ENCODE results near the gene SORCS1. TPM values are rescaled to one million over a fixed set of nuclear protein-coding genes. Genes with fewer than 3 reads are reported as not detected.

The SORCS1 gene
- total and polyA plus RNA-seq, 5 donors: 1.2 to 4.5 (median 3.0) TPM

- DNase-seq (no peak), ATAC-seq (no peak)
- Histone ChIP-seq H3K27ac (ENCODE audit: low read length) (no peak overlapping the region), H3K9me3 (ENCODE audit: control insufficient read depth, low read length) (no peaks in the 10 kb centered on the region), H3K4me3 (ENCODE audit: low read length) (no peak overlapping the region), H3K4me1 (ENCODE audit: control insufficient read depth, insufficient read depth, low read length) (peaks cover 2% of the 10 kb centered on the region), H3K27me3 (ENCODE audit: control insufficient read depth, insufficient read depth) (no peaks in the 10 kb centered on the region)
- intact Hi-C loops (cut with DNase I): no loop called here
- 54% methylated on average over 3 of the region's 3 CpGs for WGBS
These were observed 205.0 kb downstream of the SORCS1 start for GRCh38 chr10:106959521-106959920.

- DNase-seq (no peak), ATAC-seq (peak; percentile 35 to 47)
- Histone ChIP-seq H3K4me3 (ENCODE audit: low read length) (no peak overlapping the region), H3K9me3 (ENCODE audit: control insufficient read depth, low read length) (no peaks in the 10 kb centered on the region), H3K27me3 (ENCODE audit: control insufficient read depth, insufficient read depth) (no peaks in the 10 kb centered on the region), H3K27ac (ENCODE audit: low read length) (no peak overlapping the region), H3K4me1 (ENCODE audit: control insufficient read depth, insufficient read depth, low read length) (peaks cover 2% of the 10 kb centered on the region)
- 78% methylated on average over 11 of the region's 11 CpGs for WGBS
- intact Hi-C loops (cut with DNase I): no loop called here
These were observed 205.7 kb downstream of the SORCS1 start for GRCh38 chr10:106958589-106959361.

GRCh38 chr10:106957823-106958588 lies 206.5 kb downstream of the SORCS1 start:
- Histone ChIP-seq H3K4me1 (ENCODE audit: control insufficient read depth, insufficient read depth, low read length) (peaks cover 2% of the 10 kb centered on the region), H3K9me3 (ENCODE audit: control insufficient read depth, low read length) (no peaks in the 10 kb centered on the region), H3K27ac (ENCODE audit: low read length) (no peak overlapping the region), H3K27me3 (ENCODE audit: control insufficient read depth, insufficient read depth) (no peaks in the 10 kb centered on the region), H3K4me3 (ENCODE audit: low read length) (no peak overlapping the region)
- DNase-seq: no peak
- intact Hi-C loops (cut with DNase I): no loop called here
- 71% methylated on average over 12 of the region's 12 CpGs for WGBS
- ATAC-seq: peak; percentile 28 to 46

- DNase-seq (no peak), ATAC-seq (no peak)
- Histone ChIP-seq H3K27ac (ENCODE audit: low read length) (no peak overlapping the region), H3K9me3 (ENCODE audit: control insufficient read depth, low read length) (no peaks in the 10 kb centered on the region), H3K4me3 (ENCODE audit: low read length) (no peak overlapping the region), H3K4me1 (ENCODE audit: control insufficient read depth, insufficient read depth, low read length) (peaks cover 2% of the 10 kb centered on the region), H3K27me3 (ENCODE audit: control insufficient read depth, insufficient read depth) (no peaks in the 10 kb centered on the region)
- WGBS: 68% methylated on average over 4 of the region's 4 CpGs
- intact Hi-C loops (cut with DNase I): no loop called here
These were observed 208.1 kb downstream of the SORCS1 start for GRCh38 chr10:106956216-106956915.

- DNase-seq (peak in 1 of 3 donors; percentile 45), ATAC-seq (no peak)
- WGBS: 91% methylated on average over 9 of the region's 9 CpGs
These were observed 209.4 kb downstream of the SORCS1 start for GRCh38 chr10:106955133-106955532.

GRCh38 chr10:106952033-106952432 lies 212.5 kb downstream of the SORCS1 start:
- DNase-seq: no peak
- Histone ChIP-seq H3K4me3 (ENCODE audit: low read length) (no peak overlapping the region), H3K27ac (ENCODE audit: low read length) (no peak overlapping the region), H3K27me3 (ENCODE audit: control insufficient read depth, insufficient read depth) (no peaks in the 10 kb centered on the region), H3K9me3 (ENCODE audit: control insufficient read depth, low read length) (no peaks in the 10 kb centered on the region), H3K4me1 (ENCODE audit: control insufficient read depth, insufficient read depth, low read length) (no peaks in the 10 kb centered on the region)
- ATAC-seq: no peak
- 79% methylated on average over 1 of the region's 1 CpG for WGBS
- intact Hi-C loops (cut with DNase I): no loop called here

More at GRCh38 chr10:106955133-106955532, 209.4 kb downstream of the SORCS1 start:
- no peaks in the 10 kb centered on the region for H3K9me3 ChIP-seq (ENCODE audit: control insufficient read depth, low read length)
- no peak overlapping the region for H3K4me3 ChIP-seq (ENCODE audit: low read length)
- intact Hi-C loops (cut with DNase I): no loop called here
- no peak overlapping the region for H3K27ac ChIP-seq (ENCODE audit: low read length)
- no peaks in the 10 kb centered on the region for H3K4me1 ChIP-seq (ENCODE audit: control insufficient read depth, insufficient read depth, low read length)
- H3K27me3 ChIP-seq (ENCODE audit: control insufficient read depth, insufficient read depth): no peaks in the 10 kb centered on the region

- Histone ChIP-seq H3K27me3 (ENCODE audit: control insufficient read depth, insufficient read depth) (no peaks in the 10 kb centered on the region), H3K9me3 (ENCODE audit: control insufficient read depth, low read length) (no peaks in the 10 kb centered on the region), H3K4me3 (ENCODE audit: low read length) (no peak overlapping the region), H3K27ac (ENCODE audit: low read length) (no peak overlapping the region), H3K4me1 (ENCODE audit: control insufficient read depth, insufficient read depth, low read length) (no peaks in the 10 kb centered on the region)
- WGBS: 58% methylated on average over 5 of the region's 5 CpGs
- intact Hi-C loops (cut with DNase I): no loop called here
- ATAC-seq (no peak), DNase-seq (no peak)
These were observed 214.6 kb downstream of the SORCS1 start for GRCh38 chr10:106949680-106950478.

GRCh38 chr10:106947643-106948042 lies 216.9 kb downstream of the SORCS1 start:
- no peak overlapping the region for H3K4me3 ChIP-seq (ENCODE audit: low read length)
- H3K9me3 ChIP-seq (ENCODE audit: control insufficient read depth, low read length): no peaks in the 10 kb centered on the region
- DNase-seq (no peak), ATAC-seq (no peak)
- intact Hi-C loops (cut with DNase I): no loop called here
- H3K27me3 ChIP-seq (ENCODE audit: control insufficient read depth, insufficient read depth): no peaks in the 10 kb centered on the region
- H3K4me1 ChIP-seq (ENCODE audit: control insufficient read depth, insufficient read depth, low read length): no peaks in the 10 kb centered on the region
- 89% methylated on average over 3 of the region's 3 CpGs for WGBS
- H3K27ac ChIP-seq (ENCODE audit: low read length): no peak overlapping the region

- no peaks in the 10 kb centered on the region for H3K27me3 ChIP-seq (ENCODE audit: control insufficient read depth, insufficient read depth)
- H3K4me1 ChIP-seq (ENCODE audit: control insufficient read depth, insufficient read depth, low read length): no peaks in the 10 kb centered on the region
- ATAC-seq (peak; percentile 75 to 76), DNase-seq (peak in 2 of 3 donors; percentile 61 to 82)
- no peaks in the 10 kb centered on the region for H3K9me3 ChIP-seq (ENCODE audit: control insufficient read depth, low read length)
- WGBS: 62% methylated on average over 4 of the region's 4 CpGs
- no peak overlapping the region for H3K4me3 ChIP-seq (ENCODE audit: low read length)
- intact Hi-C loops (cut with DNase I): no loop called here
- no peak overlapping the region for H3K27ac ChIP-seq (ENCODE audit: low read length)
These were observed 222.4 kb downstream of the SORCS1 start for GRCh38 chr10:106942035-106942662.
